ENCODE results near the gene TSC22D4. TPM values are rescaled to one million over a fixed set of nuclear protein-coding genes. Genes with fewer than 3 reads are reported as not detected.
A peak's percentile ranks its signal among the peaks of the same experiment; 100 is the strongest.
"Not testable (repeated sequence)": the region's sequence is repeated elsewhere in the genome, so short reads cannot be mapped to it uniquely, and the experiment has no call there.

TSC22D4 gene
- total RNA-seq, 1 donor from 2014 or later = 51.1 TPM

DNA sequence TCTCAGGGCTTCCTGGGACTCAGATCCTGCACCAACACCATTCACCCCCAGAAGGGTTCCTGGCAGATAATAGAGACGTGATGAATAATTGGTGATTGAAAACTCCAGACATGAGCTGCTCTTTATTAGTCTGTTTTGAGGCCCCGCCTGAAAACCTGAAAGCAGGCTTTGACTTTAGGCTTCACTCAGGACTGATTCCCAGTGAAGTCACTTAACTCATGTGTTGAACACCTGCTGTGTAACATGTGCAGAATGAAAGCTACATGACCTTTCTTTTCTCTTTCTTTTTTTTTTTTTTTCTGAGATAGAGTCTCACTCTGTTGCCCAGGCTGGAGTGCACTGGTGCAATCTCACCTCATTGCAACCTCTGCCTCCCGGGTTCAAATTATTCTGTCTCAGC is 23.8 kb downstream of the TSC22D4 start:
- intact Hi-C loops (cut with micrococcal nuclease) = no loop called here
- ATAC-seq = no peak
- no peak for DNase-seq

DNA sequence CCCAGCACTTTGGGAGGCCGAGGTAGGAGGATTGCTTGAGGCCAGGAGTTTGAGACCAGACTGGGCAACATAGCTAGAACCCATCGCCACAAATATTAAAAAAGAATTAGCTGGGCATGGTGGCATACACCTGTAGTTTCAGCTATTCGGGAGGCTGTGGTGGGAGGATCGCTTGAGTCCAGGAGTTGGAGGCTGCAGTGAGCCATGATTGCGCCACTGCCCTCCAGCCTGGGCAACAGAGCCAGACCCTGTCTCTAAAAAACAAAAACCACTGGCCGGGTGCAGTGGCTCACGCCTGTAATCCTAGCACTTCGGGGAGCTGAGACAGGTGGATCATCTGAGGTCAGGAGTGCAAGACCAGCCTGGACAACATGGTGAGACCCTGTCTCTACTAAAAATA is 25.2 kb downstream of the TSC22D4 start:
- DNase-seq; intact Hi-C loops (cut with micrococcal nuclease); ATAC-seq: not testable (repeated sequence)

DNA sequence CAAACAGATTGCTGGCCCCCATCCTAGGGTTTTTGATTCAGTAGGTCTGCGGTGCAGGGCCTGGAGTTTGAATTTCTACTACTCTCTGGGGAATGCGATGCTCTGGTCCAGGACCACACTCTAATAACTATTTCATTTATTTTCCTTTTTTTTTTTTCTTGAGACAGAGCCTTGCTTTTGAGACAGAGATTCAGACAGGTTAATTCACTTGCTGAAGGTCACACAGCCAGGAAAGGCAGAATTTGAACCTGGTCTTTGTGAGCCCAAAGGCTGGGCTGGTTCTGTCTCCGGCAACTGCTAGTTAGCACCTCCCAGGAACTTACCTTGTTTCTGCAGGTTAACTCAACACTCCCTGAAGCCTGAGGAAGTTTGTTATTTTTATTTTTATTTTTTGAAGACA is 26.5 kb downstream of the TSC22D4 start:
- DNase-seq = no peak
- intact Hi-C loops (cut with micrococcal nuclease) = no loop called here
- ATAC-seq = no peak

DNA sequence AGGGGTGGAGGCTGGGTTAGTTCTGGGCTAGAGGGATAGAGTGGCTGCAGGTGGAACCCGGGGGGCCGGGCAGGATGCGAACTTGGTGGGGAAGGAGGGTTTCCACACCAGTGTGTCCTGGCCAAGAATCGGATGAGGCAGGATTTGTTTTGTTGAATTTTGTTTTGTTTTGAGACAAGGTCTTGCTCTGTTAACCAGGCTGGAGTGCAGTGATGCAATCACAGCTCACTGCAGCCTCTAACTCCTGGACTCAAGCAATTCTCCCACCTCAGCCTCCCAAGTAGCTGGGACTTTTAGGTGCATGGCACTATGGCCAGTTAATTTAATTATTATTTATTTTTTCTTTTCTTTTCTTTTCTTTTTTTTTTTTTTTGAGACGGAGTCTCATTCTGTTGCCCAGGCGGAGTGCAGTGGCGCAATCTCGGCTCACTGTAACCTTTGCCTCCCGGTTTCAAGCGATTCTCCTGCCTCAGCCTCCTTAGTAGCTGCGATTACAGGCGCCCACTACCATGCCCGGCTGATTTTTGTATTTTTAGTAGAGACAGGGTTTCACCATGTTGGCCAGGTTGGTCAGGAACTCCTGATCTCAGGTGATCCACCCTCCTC is 29.7 kb downstream of the TSC22D4 start:
- DNase-seq = no peak
- intact Hi-C loops (cut with micrococcal nuclease) = no loop called here
- no peak for ATAC-seq

DNA sequence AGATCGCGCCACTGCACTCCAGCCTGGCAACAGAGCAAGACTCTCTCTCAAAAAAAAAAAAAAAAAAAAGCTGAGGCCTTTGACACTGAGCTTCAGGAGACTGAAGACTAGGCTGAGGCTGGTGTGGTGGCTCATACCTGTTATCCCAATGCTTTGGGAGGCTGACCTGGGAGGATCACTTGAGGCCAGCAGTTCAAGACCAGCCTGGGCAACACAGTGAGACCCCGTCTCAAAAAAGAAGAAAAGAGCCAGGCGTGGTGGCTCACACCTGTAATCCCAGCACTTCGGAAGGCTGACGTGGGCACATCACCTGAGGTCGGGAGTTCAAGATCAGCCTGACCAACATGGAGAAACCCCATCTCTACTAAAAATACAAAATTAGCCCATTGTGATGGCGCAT is 31.7 kb downstream of the TSC22D4 start:
- ATAC-seq; intact Hi-C loops (cut with micrococcal nuclease); DNase-seq: not testable (repeated sequence)

DNA sequence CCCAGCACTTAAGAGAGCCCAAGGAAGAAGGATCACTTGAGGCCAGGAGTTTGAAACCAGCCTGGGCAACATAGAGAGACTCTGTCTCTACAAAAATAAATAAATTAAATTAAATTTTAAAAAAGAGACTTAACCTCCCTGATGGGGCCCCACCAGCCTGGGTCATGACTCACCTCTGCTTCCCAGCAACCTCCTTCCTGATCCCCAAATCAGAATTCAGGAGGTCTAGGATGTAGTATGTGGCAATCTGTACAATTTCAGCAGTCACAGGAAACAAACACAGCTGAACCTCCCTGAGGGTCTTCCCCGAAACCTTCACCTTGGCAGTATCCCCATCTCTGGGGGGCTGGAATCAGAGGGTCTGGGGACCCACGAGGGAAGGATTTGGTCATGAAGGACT is 33.0 kb downstream of the TSC22D4 start:
- no peak for DNase-seq
- intact Hi-C loops (cut with micrococcal nuclease) = no loop called here
- ATAC-seq = no peak

DNA sequence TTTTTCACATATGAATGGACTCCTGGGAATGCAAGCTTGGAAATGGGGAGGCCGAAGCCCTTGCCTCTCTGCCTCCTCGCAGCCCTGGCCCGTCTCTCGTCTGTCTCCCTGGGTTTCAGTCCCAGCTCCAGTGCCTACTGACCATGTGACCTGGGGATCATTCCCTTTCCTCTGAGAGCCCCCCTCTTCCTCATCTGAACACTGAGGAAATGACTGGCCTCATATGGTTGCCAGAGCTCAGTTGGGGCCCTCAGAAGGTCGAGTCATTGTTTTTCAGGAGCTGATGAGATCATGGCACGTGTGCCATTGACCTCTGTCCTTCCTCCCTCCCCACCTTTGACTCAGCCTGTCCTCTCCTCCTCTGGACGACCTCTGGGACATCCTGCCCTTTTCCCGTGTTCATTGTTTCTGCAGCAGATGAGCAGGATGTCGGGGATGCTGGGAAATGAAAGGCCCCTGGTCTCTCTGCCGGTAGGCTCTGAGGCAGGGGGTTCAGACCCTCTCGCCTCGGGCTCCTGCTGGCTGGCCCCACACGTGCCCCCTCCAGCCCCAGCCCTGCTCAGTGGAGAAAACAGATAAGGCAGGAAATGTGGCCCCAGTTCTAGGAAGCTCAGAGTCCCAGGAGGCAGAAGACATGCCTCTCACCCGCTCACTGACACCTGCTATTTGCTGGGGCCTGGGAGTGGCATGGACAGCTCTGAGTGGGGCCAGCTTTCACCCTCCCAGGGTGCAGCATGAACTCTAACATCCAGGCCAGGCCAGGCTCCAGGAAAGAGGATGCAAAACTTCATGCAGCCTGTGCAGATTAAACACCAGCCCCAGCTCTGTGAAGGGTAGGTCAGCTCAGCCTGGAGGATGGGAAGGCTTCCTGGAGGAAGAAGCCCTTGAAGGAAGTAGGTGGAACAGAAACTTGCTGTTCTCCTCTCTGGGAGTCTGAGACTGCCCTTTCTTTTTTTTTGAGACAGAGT is 34.4 kb downstream of the TSC22D4 start:
- DNase-seq = no peak
- ATAC-seq = peak; percentile 54
- intact Hi-C loops (cut with micrococcal nuclease) = no loop called here

DNA sequence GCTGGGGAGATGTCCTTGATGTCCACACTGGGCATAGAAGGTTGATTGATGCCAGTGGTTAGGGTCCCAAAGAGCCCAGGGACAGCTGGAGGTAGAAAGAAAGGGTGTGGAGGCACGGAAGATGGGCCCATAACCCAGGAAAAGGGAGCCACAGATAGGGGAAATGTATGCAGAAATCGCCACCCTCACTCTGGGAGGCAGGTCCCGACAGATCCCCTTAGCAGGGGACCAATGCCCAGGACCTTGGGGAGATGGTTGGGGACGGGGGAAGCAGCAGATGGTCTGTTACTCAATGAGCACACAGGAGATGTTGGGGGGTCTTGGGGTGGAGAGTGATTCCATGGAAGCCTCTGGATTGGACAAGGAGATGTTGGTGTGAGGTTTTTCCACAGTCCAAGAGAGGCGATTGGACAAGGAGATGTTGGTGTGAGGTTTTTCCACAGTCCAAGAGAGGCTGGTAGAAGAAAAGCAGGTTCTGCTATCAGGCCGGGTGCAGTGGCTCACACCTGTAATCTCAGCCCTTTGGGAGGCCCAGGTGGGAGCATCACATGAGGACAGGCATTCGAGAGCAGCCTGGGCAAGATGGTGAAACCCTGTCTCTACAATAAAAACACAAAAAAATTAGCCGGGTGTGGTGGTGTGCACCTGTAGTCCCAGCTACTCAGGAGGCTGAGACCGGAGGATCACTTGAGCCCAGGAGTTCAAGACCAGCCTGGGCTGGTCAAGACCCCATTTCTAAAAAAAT is 35.7 kb downstream of the TSC22D4 start:
- ATAC-seq (no peak), DNase-seq (no peak)
- intact Hi-C loops (cut with micrococcal nuclease) = no loop called here

DNA sequence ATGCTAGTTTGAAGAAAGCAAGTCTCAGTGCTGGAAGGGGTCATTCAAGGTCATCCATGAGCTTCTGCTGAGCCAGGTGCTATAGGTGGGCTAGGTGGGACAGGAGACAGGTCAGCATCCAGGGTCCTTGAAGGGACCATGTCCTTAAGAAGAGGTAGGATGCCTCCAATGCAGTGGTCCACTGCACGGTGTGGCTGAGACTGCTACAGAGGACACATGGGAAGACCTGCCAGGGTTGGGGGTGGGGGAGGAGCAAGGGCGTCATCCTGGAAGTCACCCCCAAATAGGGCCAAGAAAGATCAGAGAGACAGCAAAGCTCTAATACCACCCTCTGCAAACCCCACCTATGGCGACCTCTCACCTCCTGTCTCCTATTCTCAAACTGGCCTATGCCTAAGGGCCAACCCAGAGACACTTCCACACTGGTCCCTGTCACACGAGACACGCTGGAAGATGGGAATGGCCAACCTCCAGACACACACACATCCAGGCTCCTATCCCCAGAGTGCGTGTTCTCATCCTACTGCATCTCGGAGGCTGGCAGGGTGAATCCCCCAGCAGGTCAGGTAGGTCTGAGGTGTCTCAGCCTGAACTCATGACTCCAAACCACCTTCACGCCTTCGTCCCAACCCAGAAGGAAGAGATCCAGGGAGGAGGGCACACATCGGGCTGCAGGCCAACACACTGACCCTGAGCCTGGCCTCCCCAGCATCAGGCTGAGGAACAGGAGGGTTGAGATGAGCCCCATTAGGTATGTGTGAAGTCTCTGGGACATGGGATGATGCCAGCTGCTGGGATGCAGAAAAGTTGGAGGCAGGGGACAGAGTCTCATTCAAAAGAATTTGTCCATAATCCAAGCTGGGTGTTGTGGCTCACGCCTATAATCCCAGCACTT is 37.1 kb downstream of the TSC22D4 start:
- intact Hi-C loops (cut with micrococcal nuclease) = no loop called here
- DNase-seq (no peak), ATAC-seq (no peak)

DNA sequence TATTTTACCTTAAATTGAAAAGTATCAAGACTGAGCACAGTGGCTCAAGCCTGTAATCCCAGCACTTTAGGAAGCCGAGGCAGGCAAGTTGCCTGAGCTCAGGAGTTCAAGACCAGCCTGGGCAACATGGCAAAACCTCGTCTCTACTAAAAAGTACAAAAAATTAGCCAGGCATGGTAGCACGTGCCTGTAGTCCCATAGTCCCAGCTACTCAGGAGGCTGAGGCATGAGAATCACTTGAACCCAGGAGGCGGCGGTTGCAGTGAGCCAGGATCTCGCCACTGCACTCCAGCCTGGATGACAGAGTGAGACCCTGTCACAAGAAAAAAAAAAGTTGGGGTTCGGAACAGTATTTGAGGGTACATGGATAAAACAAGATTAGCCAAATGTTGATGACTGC is 39.8 kb downstream of the TSC22D4 start:
- ATAC-seq; DNase-seq; intact Hi-C loops (cut with micrococcal nuclease): not testable (repeated sequence)

DNA sequence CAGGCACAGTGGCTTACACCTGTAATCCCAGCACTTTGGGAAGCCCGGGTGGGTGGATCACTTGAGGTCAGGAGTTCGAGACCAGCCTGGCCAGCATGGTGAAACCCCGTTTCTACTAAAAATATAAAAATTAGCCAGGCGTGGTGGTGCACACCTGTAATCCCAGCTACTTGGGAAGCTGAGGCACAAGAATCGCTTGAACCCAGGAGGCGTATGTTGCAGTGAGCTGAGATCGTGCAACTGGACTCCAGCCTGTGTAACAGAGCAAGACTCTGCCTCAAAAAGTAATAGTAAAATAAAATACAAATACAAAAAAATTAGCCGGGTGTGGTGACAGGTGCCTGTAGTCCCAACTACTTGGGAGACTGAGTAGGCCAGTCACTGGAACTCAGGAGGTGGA is 40.3 kb downstream of the TSC22D4 start:
- intact Hi-C loops (cut with micrococcal nuclease); ATAC-seq; DNase-seq: not testable (repeated sequence)

DNA sequence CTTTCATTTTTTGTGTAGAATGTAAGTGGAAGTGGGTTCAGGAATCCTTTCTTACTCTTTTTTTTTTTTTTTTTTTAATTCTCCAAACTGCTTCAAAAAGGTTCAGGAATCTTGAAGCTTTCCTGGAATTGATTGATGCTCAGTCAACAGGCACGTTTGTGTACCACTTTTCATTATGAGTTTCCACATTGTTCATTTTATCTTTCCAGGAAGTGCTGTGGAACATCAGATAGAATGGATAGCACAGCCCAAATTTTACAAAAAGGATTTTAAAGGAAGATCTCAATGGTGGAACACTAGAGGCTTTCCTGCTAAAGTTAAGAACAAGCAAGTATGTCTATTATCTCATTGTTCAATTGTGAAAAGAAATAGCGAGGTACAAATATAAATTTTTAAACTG is 40.8 kb downstream of the TSC22D4 start:
- no peak for DNase-seq
- no peak for ATAC-seq
- intact Hi-C loops (cut with micrococcal nuclease) = no loop called here

DNA sequence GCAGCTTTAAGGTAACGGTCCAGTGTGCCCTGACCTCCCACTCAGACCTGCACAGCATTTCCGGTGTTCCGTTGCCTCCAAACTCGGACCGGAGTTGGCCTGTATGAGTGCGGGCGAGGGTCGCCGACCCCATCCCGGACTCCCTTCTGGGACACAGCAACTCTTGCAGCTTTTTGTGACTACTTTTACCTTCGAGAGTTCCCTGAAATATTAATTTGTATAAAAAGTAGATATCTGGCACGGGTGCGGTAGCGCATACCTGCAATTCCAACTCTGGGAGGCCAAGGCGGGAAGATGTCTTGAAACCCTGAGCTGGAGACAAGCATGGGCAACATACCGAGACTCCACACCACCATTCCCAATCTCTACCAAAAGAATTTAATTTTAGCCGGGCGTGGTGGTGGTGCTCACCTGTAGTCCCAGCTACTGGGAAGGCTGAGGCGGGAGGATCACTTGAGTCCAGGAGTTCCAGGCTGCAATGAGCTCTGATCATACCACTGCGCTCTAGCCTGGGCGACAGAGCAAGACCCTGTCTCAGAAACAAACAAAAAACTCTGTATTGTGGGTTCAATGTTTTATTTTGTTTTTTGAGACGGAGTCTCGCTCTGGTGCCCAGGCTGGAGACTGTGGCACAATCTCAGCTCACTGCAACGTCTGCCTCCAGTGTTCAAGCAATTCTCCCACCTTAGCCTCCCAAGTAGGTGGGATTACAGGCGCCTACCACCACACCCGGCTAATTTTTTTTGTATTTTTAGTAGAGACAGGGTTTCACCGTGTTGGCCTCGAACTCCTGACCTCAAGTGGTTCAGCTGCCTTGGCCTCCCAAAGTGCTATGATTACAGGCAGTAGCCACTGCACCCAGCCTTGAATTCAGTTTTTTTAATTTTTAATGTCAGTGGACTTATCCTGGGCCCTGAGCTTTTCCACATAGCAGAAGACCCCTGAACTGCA is 41.6 kb downstream of the TSC22D4 start:
- intact Hi-C loops (cut with micrococcal nuclease) = no loop called here
- DNase-seq = no peak
- ATAC-seq = peak; percentile 2

DNA sequence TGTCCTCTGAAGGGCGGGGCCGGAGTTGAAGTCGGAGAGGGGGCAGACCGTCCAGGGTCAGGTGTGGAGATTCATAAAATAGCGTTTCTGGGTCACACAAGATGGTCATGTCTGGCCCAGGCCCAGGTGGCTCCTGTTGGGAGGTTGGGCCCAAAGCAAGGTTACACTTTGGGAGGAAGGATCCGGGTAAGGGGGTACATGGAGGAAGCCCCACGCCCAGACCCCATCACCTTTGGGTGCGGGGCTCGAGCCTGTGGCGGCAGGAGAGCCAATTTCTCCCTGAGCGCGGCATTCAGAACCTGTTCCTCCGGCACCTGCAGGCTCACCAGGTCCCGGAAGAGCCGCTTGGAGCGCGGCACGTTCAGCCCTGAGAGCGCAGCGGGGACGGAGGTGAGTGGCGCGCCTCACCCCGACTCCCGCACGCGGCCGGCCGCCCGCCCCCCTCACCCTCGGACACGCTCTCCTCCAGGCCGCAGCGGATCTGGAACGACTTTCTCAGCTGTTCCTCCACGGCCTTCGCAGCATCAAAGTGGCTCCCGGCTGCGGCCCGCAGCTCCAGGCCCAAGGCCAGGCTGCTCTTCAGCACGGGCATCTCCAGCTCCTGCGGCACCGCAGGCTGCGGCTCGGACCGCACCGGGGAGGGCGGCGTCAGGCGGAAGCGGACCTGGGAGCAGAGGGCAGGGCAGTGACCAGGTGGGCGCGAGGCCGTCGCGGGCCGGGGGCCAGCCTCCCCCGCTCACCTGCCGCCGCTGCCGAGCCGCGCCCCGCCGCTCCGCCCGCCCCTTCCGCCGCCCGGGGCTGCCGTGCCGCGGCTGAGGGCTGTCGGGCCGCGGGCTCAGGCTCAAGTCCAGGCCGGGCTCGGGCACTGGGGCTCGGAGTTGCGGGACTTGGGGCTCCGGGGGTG is 43.4 kb downstream of the TSC22D4 start:
- DNase-seq (peak; percentile 55), ATAC-seq (peak; percentile 41)
- intact Hi-C loops (cut with micrococcal nuclease) = no loop called here

DNA sequence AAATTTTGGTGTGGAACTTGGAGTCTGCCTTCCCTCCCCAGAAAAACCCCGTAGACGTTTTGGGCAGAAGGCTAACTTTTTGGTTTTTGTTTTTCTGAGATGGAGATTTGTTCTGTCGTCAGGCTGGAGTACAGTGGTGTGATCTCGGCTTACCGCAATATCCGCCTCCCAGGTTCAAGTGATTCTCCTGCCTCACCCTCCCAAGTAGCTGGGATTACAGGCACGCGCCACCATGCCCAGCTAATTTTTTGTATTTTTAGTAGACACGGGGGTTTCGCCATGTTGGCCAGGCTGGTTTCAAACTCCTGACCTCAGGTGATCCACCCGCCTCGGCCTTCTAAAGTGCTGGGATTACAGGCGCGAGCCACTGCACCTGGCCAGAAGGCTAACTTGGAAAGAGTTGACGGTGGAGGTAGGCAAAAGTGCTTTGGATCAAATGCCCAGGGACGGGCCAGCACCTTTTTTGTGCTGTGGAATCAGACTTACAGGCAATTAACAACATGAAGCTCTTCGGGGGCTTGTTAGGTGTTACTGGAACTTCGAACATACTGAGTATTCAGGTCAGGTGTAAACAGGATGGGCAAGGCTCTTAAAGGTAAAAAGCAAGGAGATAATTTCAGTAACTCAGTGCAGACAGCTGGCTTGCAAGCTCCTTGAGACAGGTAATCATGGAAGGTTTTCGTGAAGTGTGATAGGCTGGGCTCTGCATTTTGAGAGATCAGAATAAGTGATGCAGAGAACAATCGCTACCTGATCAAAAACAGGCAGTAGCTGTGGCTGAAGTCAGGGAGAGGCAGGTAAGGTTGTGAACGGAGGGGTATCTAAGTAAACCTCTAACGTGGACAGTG is 44.5 kb downstream of the TSC22D4 start:
- intact Hi-C loops (cut with micrococcal nuclease) = no loop called here
- ATAC-seq (no peak), DNase-seq (no peak)
